ENCODE data around the gene SMARCAD1.

Gene SMARCAD1

DNA sequence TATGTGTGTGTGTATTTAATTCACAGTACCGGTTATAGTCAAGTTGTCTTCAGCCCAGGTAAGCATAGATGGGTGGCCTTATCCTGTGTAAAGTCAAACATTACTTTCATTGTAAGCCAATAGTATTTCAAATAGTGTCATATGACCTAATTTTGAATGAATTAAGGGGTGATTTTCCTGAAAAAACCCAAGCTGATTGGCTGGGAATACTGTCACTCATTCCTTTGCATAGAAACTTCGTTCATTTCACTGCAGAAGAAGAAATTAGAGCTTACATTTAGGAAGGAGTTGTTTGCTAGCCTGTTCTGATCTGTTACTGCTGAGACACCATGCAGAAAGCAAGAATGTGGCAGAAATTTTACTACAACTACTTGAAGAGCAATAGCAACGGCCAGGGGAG is 45.4 kb downstream of the SMARCAD1 start:
- H3K27ac ChIP-seq = no peak overlapping the region
- TF ChIP-seq, protein P1, sequence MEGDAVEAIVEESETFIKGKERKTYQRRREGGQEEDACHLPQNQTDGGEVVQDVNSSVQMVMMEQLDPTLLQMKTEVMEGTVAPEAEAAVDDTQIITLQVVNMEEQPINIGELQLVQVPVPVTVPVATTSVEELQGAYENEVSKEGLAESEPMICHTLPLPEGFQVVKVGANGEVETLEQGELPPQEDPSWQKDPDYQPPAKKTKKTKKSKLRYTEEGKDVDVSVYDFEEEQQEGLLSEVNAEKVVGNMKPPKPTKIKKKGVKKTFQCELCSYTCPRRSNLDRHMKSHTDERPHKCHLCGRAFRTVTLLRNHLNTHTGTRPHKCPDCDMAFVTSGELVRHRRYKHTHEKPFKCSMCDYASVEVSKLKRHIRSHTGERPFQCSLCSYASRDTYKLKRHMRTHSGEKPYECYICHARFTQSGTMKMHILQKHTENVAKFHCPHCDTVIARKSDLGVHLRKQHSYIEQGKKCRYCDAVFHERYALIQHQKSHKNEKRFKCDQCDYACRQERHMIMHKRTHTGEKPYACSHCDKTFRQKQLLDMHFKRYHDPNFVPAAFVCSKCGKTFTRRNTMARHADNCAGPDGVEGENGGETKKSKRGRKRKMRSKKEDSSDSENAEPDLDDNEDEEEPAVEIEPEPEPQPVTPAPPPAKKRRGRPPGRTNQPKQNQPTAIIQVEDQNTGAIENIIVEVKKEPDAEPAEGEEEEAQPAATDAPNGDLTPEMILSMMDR (conservative IDR thresholded peaks at IDR 0.05; ENCODE audit: low read depth) = no peak
- POLR2A ChIA-PET (ENCODE audit: low non-redundant PET) = no interaction called here
- CTCF ChIA-PET = interaction anchor here (0.5 kb wide), 1 partner anchor 225 kb away, joined by 3 read pairs; no protein-coding TSS in a partner anchor
- no peak for DNase-seq (ENCODE audit: low spot score)

DNA sequence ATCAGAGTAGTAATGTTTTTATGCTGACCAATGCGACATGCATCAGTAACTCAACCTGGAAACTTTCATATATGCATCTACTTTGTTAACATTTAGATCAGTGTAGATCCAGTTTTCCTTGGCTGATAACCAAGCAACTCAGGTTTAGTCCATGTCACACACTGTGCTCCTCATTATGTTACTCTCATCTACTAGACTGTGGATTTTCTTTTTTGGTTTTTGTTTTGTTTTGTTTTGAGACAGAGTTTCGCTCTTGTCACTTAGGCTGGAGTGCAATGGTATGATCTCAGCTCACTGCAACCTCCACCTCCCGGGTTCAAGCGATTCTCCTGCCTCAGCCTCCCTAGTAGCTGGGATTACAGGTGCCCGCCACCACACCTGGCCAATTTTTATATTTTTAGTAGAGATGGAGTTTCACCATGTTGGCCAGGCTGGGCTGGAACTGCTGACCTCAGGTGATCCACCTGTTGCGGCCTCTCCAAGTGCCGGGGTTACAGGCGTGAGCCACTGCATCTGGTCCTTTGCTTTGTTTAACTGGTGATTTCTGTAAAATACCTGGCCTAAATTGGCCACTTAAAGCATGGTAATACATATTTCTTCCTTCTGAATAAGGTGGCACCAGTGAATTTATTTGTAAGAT is 48.6 kb downstream of the SMARCAD1 start:
- POLR2A ChIA-PET (ENCODE audit: low non-redundant PET) = no interaction called here
- CTCF ChIA-PET = interaction anchor here (1.0 kb wide), 1 partner anchor 465 kb away, joined by 4 read pairs; no protein-coding TSS in a partner anchor
- DNase-seq (ENCODE audit: low spot score) = no peak

DNA sequence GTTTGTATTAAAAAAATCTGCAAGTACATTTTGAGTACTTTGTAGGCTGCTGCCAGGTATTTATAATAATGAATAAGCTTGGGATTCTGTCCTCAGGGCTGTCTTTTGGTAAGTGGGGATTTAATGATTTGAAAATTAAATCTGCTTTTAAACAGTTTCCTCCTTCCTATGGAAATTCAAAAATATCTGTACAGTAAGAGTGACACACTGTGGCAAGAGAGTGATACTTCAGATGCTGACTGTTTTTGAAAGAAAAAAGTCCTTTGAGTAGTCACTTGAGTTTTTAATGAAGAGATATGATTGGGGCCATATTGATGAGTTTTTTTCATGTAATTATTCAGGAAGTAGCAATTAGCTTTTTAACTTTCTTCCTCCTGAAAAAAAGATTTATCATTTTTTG is 49.2 kb downstream of the SMARCAD1 start:
- CTCF ChIA-PET = interaction anchor here (0.6 to 1.0 kb wide), 2 partner anchors 97 to 465 kb away, joined by 4 read pairs; no protein-coding TSS in a partner anchor
- H3K27ac ChIP-seq = no peak overlapping the region
- TF ChIP-seq, protein P1 (conservative IDR thresholded peaks at IDR 0.05; ENCODE audit: low read depth) = peak; percentile 35; the same call in 1 of the 2 replicates
- POLR2A ChIA-PET (ENCODE audit: low non-redundant PET) = no interaction called here
- no peak for DNase-seq (ENCODE audit: low spot score)

More for the DNA sequence above, 48.6 kb downstream of the SMARCAD1 start:
- TF ChIP-seq, protein P1 (conservative IDR thresholded peaks at IDR 0.05; ENCODE audit: low read depth) = no peak
- H3K27ac ChIP-seq = no peak overlapping the region

DNA sequence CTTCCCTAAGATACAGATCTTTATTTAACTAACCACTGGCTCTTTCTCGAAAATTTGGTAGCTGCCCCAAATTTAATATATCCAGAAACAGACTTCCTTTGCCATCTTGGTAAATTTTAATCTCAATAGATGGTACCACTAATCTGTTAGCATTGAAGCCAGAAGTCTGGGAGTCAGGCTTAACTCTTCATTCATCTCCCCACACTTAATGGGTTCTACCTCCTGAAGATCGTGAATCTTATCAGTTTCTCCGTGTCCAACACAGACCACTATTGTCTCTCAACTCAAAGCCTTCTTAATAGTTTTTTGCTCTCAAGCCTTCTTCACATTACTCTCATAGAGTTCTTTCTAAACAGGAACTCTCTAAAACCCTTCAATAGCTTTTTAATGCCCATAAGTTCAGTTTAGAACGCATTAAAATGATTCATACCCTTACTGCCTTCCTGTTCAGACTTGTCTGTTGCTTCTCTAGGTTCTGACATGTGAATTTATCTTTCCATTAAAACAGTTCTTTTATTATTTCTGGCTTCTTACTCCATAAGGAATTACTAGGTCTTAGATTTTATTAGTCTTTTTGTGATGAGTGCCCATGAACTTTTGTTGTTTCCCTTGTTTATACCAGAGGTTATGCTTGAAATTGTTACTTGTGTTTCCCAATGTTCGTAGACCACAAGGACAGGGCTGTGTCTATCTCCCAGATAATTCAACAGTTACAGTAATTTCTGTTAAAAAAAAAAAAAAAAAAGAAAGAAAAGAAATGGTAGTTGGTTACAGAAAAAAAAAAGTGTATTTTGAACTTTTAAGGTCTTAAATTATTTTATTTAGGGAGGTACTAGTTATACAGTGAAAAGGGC is 54.7 kb downstream of the SMARCAD1 start:
- H3K27ac ChIP-seq = no peak overlapping the region
- TF ChIP-seq, protein P1 (conservative IDR thresholded peaks at IDR 0.05; ENCODE audit: low read depth) = no peak
- POLR2A ChIA-PET (ENCODE audit: low non-redundant PET) = no interaction called here
- CTCF ChIA-PET = no interaction called here
- DNase-seq (ENCODE audit: low spot score) = peak; percentile 65

DNA sequence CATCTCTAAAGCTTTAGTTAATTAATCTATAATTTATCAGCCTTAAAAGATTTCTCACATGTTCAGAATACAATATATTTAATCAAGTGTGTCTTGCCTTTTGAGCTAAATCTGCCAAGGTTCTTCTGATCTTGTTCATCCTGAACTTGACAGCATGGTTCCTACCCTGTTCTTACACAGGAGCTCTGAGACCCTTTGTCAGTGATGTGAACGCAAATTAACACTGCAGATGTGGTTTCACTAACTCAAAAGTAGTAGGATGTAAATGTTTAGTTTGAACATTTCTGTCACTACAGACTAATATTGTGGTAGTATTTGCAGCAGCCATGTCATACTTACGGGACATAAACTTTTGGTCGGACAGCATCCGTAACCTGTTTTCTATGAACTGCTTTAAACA is 59.4 kb downstream of the SMARCAD1 start:
- TF ChIP-seq, protein P1 (conservative IDR thresholded peaks at IDR 0.05; ENCODE audit: low read depth) = no peak
- no peak overlapping the region for H3K27ac ChIP-seq
- ChIA-PET POLR2A (ENCODE audit: low non-redundant PET) (no interaction called here), CTCF (no interaction called here)
- DNase-seq (ENCODE audit: low spot score) = no peak

DNA sequence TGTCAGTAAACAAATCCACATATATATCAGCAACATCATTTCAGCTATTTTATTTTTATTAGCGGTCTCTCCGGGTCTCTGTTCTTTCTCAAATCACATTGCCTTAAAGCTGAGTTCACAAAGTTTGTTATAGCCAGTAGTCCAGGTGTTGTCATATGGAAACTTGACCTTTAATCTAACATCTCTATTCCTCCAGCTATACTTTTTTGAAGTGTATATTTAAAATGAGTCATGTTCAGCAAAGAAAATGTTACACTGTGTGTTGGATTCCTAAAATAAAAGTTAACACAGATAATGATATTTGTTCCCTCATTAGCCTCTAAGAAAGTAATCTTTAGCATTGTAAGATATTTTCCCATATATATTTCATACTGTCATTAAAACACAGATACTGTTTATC is 63.6 kb downstream of the SMARCAD1 start:
- ChIA-PET CTCF (no interaction called here), POLR2A (ENCODE audit: low non-redundant PET) (no interaction called here)
- no peak overlapping the region for H3K27ac ChIP-seq

More for the DNA sequence above, 63.6 kb downstream of the SMARCAD1 start:
- TF ChIP-seq, protein P1 (conservative IDR thresholded peaks at IDR 0.05; ENCODE audit: low read depth) = no peak
- no peak for DNase-seq (ENCODE audit: low spot score)
